ENCODE data around the gene TARS3.
"Not testable (repeated sequence)": the region's sequence is repeated elsewhere in the genome, so short reads cannot be mapped to it uniquely, and the experiment has no call there.

TARS3 gene

GRCh38 chr15:101697488-101697887 is 26.8 kb downstream of the TARS3 start:
- no peak for DNase-seq

GRCh38 chr15:101696829-101697228 is 27.4 kb downstream of the TARS3 start:
- no peak for DNase-seq

GRCh38 chr15:101694261-101694660 is 30.0 kb downstream of the TARS3 start:
- no peak for DNase-seq

GRCh38 chr15:101692801-101693598 is 31.3 kb downstream of the TARS3 start:
- no peak for DNase-seq

- no peak for DNase-seq
These were observed 34.4 kb downstream of the TARS3 start for GRCh38 chr15:101689901-101690300.

GRCh38 chr15:101686718-101687117 is 37.6 kb downstream of the TARS3 start:
- DNase-seq = no peak

GRCh38 chr15:101684877-101685276 is 39.4 kb downstream of the TARS3 start:
- DNase-seq = no peak

GRCh38 chr15:101684384-101684783 is 39.9 kb downstream of the TARS3 start:
- DNase-seq = no peak

- no peak for DNase-seq
These were observed 44.5 kb downstream of the TARS3 start for GRCh38 chr15:101679806-101680205.

- no peak for DNase-seq
These were observed 47.3 kb downstream of the TARS3 start for GRCh38 chr15:101676921-101677329.

GRCh38 chr15:101675796-101676582 is 48.3 kb downstream of the TARS3 start:
- DNase-seq = no peak

- no peak for DNase-seq
These were observed 49.3 kb downstream of the TARS3 start for GRCh38 chr15:101675015-101675414.

- DNase-seq = no peak
These were observed 52.0 kb downstream of the TARS3 start for GRCh38 chr15:101672298-101672697.

GRCh38 chr15:101669744-101670143 is 54.5 kb downstream of the TARS3 start:
- no peak for DNase-seq

- no peak for DNase-seq
These were observed 56.4 kb downstream of the TARS3 start for GRCh38 chr15:101667881-101668280.

- DNase-seq = no peak
These were observed 59.9 kb downstream of the TARS3 start for GRCh38 chr15:101664303-101664913.

- no peak for DNase-seq
These were observed 62.1 kb downstream of the TARS3 start for GRCh38 chr15:101662203-101662602.

GRCh38 chr15:101660005-101660404 is 64.3 kb downstream of the TARS3 start:
- no peak for DNase-seq

GRCh38 chr15:101657968-101658784 is 66.1 kb downstream of the TARS3 start:
- no peak for DNase-seq

GRCh38 chr15:101657171-101657570 is 67.1 kb downstream of the TARS3 start:
- DNase-seq = no peak

GRCh38 chr15:101654624-101655337 is 69.5 kb downstream of the TARS3 start:
- DNase-seq = not testable (repeated sequence)

- no peak for DNase-seq
These were observed 70.1 kb downstream of the TARS3 start for GRCh38 chr15:101654171-101654570.

All from femur (tissue), 1 donor.